Astrocyte (in vitro differentiated cells and primary cell): Measurements from ENCODE around the gene USP34.

Source experiments
- EZH2 ChIP-seq: IDR thresholded peaks from 2 replicates; pipeline ENCODE4 v1.6.1; 2012; ENCODE audit warnings: mild to moderate bottlenecking, low read length, inconsistent platforms; ENCODE audit not compliant: insufficient read depth
- TF ChIP-seq, protein P1 (sequence below): IDR thresholded peaks from 2 replicates; pipeline ENCODE4 v1.5.1; 2011; ENCODE audit warnings: low read depth, mild to moderate bottlenecking, inconsistent platforms, low read length, moderate library complexity; ENCODE audit not compliant: insufficient read depth

DNA sequence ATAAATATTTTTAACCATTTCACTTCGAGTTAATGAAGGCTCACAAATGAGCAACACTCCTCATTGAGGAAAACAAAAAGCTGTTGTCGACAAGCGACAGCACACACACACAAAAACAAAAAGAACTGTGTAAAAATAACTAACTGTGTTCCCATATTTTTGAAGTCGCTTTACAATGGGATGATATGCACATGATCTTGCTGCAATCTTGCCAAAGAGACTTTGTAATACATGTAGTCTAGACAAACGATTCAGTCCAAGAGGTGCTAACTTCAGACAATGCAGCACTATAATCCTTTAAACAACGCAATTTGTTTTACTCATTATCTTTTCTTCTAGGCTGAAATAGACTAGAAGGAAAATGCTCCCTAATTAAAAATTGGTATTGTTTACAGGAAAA is 7.2 kb upstream of the USP34 start:
- TF ChIP-seq, protein P1, sequence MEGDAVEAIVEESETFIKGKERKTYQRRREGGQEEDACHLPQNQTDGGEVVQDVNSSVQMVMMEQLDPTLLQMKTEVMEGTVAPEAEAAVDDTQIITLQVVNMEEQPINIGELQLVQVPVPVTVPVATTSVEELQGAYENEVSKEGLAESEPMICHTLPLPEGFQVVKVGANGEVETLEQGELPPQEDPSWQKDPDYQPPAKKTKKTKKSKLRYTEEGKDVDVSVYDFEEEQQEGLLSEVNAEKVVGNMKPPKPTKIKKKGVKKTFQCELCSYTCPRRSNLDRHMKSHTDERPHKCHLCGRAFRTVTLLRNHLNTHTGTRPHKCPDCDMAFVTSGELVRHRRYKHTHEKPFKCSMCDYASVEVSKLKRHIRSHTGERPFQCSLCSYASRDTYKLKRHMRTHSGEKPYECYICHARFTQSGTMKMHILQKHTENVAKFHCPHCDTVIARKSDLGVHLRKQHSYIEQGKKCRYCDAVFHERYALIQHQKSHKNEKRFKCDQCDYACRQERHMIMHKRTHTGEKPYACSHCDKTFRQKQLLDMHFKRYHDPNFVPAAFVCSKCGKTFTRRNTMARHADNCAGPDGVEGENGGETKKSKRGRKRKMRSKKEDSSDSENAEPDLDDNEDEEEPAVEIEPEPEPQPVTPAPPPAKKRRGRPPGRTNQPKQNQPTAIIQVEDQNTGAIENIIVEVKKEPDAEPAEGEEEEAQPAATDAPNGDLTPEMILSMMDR = no peak
- TF ChIP-seq EZH2 = no peak
